ENCODE results near the gene FOXP1.

The FOXP1 gene

DNA sequence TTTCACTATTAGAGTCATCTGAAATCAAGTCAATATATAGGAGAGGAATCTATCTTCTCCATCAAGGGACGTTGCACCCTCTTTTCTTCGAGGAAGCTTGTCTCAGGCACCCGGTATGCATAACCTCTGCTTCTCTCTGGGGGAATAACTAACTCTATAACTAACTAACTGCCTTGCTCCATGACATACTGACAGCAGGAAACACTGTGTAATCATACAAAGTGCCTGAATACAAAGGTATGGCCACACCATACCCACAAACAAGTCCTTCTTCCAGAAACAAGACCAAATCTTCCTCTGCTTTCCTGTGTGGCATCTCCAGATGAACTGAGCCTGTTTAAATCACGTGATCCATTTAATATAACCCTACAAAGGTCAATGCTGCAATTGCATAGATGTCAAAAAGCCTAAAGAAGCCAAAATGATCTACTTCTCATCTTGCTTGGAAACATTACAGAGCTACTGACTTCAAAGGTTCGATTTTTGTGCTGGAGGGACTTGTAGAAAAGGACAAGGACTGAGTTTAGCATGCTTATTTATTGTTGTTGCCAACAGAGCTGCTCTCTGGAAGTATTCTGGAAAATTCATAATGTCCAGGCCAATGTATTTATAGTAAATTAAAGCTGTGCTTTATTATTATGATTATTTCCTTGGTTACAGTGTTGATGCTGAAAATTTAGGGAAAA is 380.5 kb downstream of the FOXP1 start:
- no peak overlapping the region for H2AFZ ChIP-seq (ENCODE audit: low read length, unreplicated experiment)
- no peaks in the 10 kb centered on the region for H3K36me3 ChIP-seq (ENCODE audit: insufficient read depth, low read length)
- H3K4me3 ChIP-seq (ENCODE audit: low read depth, low read length): no peak overlapping the region
- no peaks in the 10 kb centered on the region for H3K4me1 ChIP-seq (ENCODE audit: control insufficient read depth, insufficient read depth, low read length, unreplicated experiment)
- no peak overlapping the region for H3K27ac ChIP-seq (ENCODE audit: low read depth, low read length)
- H3K79me2 ChIP-seq (ENCODE audit: control insufficient read depth, insufficient read depth, low read length, unreplicated experiment): no peaks in the 10 kb centered on the region
- H3K27me3 ChIP-seq (ENCODE audit: insufficient read depth, low read length): no peaks in the 10 kb centered on the region

DNA sequence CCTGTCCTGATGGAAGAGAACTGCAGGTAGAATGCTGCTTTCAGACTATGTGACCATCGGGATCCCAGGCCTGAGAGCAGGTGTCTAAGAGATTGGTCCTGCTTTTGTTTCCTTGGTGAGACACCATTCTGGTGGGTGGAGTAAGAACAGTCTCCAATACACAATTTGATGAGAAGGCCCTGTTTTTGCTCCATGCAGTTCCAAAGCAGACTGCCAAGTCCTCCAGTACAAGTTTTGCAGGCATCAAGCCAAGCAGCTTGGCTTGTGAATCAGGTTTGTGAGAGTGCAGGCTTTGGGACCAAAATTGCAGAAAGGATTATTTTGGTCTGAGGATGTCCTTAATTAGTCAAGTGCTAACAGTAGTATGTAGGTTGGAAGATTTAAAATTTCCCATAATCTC is 381.6 kb downstream of the FOXP1 start:
- no peak overlapping the region for H3K27ac ChIP-seq (ENCODE audit: low read depth, low read length)
- H3K79me2 ChIP-seq (ENCODE audit: control insufficient read depth, insufficient read depth, low read length, unreplicated experiment): no peaks in the 10 kb centered on the region
- H3K4me3 ChIP-seq (ENCODE audit: low read depth, low read length): no peak overlapping the region
- no peak overlapping the region for H2AFZ ChIP-seq (ENCODE audit: low read length, unreplicated experiment)
- no peaks in the 10 kb centered on the region for H3K4me1 ChIP-seq (ENCODE audit: control insufficient read depth, insufficient read depth, low read length, unreplicated experiment)
- H3K27me3 ChIP-seq (ENCODE audit: insufficient read depth, low read length): no peaks in the 10 kb centered on the region
- H3K36me3 ChIP-seq (ENCODE audit: insufficient read depth, low read length): peaks cover 4% of the 10 kb centered on the region; the same call in 1 of the 2 replicates

DNA sequence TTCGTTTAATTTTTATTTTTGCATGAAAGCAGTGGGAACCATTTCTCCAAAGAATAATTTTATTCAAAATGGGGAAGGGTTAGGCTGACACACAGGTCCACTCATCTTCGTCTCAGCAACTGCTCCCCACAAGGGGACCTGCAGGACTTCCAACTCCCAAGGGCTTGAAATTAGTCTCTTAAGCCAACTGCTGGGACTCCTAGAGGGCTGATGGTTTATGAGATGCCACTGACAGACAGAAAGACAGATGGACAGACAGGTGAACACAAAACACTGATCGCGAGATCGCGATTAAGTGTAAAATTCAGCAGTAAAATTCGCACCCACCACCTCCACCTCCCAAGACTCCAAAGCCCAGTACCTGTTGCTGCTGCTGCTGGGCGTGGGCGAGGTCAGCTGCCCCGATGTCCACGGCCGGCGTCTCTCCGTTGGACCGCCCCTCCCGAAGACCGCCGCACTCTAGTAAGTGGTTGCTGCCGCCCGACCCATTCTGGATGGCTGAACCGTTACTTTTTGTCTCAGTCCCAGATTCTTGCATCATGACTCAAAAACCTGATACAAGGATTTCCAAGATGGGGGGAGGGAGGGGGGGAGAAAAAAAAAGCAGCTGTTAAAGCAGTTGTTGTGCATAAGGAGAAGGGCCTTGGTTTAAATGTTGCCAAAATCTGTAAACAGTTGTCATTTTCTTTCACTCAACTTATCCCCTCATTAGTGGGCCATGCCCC is 385.5 kb downstream of the FOXP1 start:
- peaks cover 3% of the 10 kb centered on the region for H3K4me1 ChIP-seq (ENCODE audit: control insufficient read depth, insufficient read depth, low read length, unreplicated experiment)
- no peak overlapping the region for H3K4me3 ChIP-seq (ENCODE audit: low read depth, low read length)
- no peak overlapping the region for H2AFZ ChIP-seq (ENCODE audit: low read length, unreplicated experiment)
- no peak overlapping the region for H3K27ac ChIP-seq (ENCODE audit: low read depth, low read length)
- H3K79me2 ChIP-seq (ENCODE audit: control insufficient read depth, insufficient read depth, low read length, unreplicated experiment): no peaks in the 10 kb centered on the region
- peaks cover 5% of the 10 kb centered on the region; the same call in 1 of the 2 replicates for H3K36me3 ChIP-seq (ENCODE audit: insufficient read depth, low read length)
- no peaks in the 10 kb centered on the region for H3K27me3 ChIP-seq (ENCODE audit: insufficient read depth, low read length)

DNA sequence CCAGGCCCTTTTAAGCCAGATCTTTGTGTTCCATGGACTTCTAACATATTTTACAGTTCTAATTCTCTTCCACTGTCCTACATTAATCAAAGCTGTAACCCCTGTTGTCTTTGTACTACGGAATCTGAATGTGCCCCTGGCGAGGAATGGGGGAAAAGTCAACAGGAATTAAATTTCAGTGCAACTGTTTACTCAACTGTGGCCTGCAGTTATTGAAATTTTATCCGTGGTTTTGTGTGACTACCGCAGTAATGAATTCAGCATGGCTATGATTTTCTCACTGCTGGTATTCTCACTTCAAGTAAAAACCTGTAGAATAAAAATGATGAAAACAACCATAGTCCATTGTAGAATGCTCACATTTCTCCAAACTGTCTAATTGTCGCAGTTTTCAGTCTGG is 388.0 kb downstream of the FOXP1 start:
- H3K79me2 ChIP-seq (ENCODE audit: control insufficient read depth, insufficient read depth, low read length, unreplicated experiment): no peaks in the 10 kb centered on the region
- peaks cover 5% of the 10 kb centered on the region; the same call in 1 of the 2 replicates for H3K36me3 ChIP-seq (ENCODE audit: insufficient read depth, low read length)
- H3K4me3 ChIP-seq (ENCODE audit: low read depth, low read length): no peak overlapping the region
- H3K27ac ChIP-seq (ENCODE audit: low read depth, low read length): no peak overlapping the region
- no peaks in the 10 kb centered on the region for H3K27me3 ChIP-seq (ENCODE audit: insufficient read depth, low read length)
- H3K4me1 ChIP-seq (ENCODE audit: control insufficient read depth, insufficient read depth, low read length, unreplicated experiment): peaks cover 3% of the 10 kb centered on the region
- no peak overlapping the region for H2AFZ ChIP-seq (ENCODE audit: low read length, unreplicated experiment)

DNA sequence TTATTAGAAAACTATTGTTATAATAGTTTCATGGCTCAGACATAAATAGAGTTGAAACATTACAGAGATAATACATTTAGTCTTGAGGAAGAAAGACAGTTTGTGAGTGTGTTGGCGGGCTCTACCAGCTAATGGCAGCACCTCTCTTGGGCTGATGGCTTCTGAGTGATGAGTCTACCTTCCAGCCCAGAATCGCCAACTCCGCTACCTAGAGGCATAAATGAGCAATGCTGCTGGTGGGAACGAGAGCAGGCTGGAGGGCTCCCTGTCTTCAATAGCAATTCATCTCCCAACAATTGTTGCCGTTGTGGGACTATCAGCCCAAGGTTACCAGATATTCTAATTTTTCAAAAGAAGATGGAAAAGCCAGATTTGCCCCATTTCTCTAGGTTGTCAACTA is 388.7 kb downstream of the FOXP1 start:
- Histone ChIP-seq H3K27ac (ENCODE audit: low read depth, low read length) (no peak overlapping the region), H3K4me3 (ENCODE audit: low read depth, low read length) (no peak overlapping the region), H2AFZ (ENCODE audit: low read length, unreplicated experiment) (no peak overlapping the region), H3K79me2 (ENCODE audit: control insufficient read depth, insufficient read depth, low read length, unreplicated experiment) (no peaks in the 10 kb centered on the region), H3K36me3 (ENCODE audit: insufficient read depth, low read length) (peaks cover 5% of the 10 kb centered on the region; the same call in 1 of the 2 replicates), H3K27me3 (ENCODE audit: insufficient read depth, low read length) (no peaks in the 10 kb centered on the region), H3K4me1 (ENCODE audit: control insufficient read depth, insufficient read depth, low read length, unreplicated experiment) (peaks cover 3% of the 10 kb centered on the region)

DNA sequence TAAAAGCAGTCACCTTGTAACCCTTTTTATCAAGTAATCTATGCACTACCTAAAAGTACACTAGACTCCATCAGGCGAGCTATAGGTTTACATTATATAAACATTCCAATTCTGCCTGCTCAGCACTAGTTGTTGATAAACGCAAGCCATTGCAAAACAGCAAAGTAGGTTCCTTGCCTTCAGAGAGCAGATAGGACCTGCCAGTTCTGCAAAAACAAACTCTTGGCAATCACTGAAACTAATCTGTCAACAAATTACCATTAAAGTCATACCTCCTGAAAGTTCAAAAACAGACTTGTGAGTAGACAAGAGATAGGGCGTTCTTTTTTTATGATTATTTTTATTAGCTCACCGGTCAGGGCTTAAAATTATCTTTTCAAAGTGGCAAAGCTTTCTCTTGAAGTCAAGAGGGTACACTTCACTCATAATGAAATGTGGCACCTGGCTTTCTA is 392.5 kb downstream of the FOXP1 start:
- Histone ChIP-seq H2AFZ (ENCODE audit: low read length, unreplicated experiment) (no peak overlapping the region), H3K4me3 (ENCODE audit: low read depth, low read length) (no peak overlapping the region), H3K27me3 (ENCODE audit: insufficient read depth, low read length) (no peaks in the 10 kb centered on the region), H3K4me1 (ENCODE audit: control insufficient read depth, insufficient read depth, low read length, unreplicated experiment) (peaks cover 9% of the 10 kb centered on the region), H3K27ac (ENCODE audit: low read depth, low read length) (no peak overlapping the region), H3K36me3 (ENCODE audit: insufficient read depth, low read length) (no peaks in the 10 kb centered on the region), H3K79me2 (ENCODE audit: control insufficient read depth, insufficient read depth, low read length, unreplicated experiment) (no peaks in the 10 kb centered on the region)

DNA sequence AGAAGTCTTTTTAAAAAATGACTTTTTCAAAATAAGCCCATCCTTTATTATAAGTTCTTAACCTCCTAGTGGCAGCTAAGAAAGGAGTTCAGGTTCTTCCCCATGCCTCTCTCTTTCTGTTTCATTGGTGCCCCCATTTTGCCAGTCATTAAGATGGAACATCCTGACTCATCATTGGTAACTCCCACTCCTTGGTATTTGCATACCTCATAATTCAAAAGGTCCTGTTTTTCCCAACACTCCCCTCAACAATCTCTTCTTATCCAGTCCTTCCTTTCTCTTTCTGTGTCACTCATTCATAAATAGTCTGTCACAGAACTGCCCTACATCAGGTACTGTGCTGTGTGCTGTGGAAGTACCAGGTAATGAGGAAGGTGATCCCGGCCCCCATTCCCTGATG is 394.0 kb downstream of the FOXP1 start:
- Histone ChIP-seq H3K27ac (ENCODE audit: low read depth, low read length) (no peak overlapping the region), H3K4me3 (ENCODE audit: low read depth, low read length) (no peak overlapping the region), H2AFZ (ENCODE audit: low read length, unreplicated experiment) (no peak overlapping the region), H3K79me2 (ENCODE audit: control insufficient read depth, insufficient read depth, low read length, unreplicated experiment) (no peaks in the 10 kb centered on the region), H3K27me3 (ENCODE audit: insufficient read depth, low read length) (no peaks in the 10 kb centered on the region), H3K4me1 (ENCODE audit: control insufficient read depth, insufficient read depth, low read length, unreplicated experiment) (peaks cover 13% of the 10 kb centered on the region), H3K36me3 (ENCODE audit: insufficient read depth, low read length) (no peaks in the 10 kb centered on the region)

DNA sequence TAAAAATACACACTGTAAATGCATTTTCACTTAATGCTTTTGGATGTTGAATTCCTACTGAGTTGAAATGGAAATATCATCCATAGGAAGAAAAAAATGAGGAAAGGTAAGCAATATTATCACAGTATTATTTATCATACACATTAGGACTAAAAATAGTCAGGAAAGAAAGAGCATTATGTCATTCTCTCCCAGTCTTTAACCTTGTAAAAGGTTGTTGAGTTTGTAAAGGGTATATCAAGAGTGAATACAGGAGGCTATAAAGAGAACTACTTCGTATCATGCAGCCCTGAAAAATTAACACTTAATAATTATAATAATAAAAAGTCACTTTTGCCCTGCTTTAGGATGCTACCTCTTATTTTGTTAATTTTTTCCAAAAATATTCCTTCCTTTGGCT is 395.8 kb downstream of the FOXP1 start:
- no peaks in the 10 kb centered on the region for H3K36me3 ChIP-seq (ENCODE audit: insufficient read depth, low read length)
- H3K27ac ChIP-seq (ENCODE audit: low read depth, low read length): no peak overlapping the region
- H2AFZ ChIP-seq (ENCODE audit: low read length, unreplicated experiment): no peak overlapping the region
- peaks cover 11% of the 10 kb centered on the region for H3K4me1 ChIP-seq (ENCODE audit: control insufficient read depth, insufficient read depth, low read length, unreplicated experiment)
- H3K79me2 ChIP-seq (ENCODE audit: control insufficient read depth, insufficient read depth, low read length, unreplicated experiment): no peaks in the 10 kb centered on the region
- no peak overlapping the region for H3K4me3 ChIP-seq (ENCODE audit: low read depth, low read length)
- no peaks in the 10 kb centered on the region for H3K27me3 ChIP-seq (ENCODE audit: insufficient read depth, low read length)

DNA sequence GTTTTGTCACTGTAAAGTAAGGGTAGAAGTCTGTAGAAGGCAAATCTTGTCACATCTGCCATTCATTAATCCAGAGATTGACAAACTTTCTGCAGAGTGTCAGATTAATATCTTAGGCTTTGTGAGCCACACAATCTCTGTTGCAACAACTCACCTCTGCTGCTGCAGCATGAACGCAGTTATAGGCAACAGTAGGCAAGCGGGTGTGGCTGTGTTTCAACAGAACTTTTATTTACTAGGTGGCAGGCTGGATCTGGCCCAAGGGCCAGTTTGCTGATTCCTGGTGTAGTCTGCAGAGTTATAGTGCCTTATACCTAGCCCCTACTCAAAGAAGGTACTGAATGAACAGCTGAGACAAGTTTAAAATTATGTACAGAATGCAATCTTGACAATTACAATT is 396.7 kb downstream of the FOXP1 start:
- Histone ChIP-seq H3K27ac (ENCODE audit: low read depth, low read length) (no peak overlapping the region), H2AFZ (ENCODE audit: low read length, unreplicated experiment) (no peak overlapping the region), H3K4me3 (ENCODE audit: low read depth, low read length) (no peak overlapping the region), H3K36me3 (ENCODE audit: insufficient read depth, low read length) (no peaks in the 10 kb centered on the region), H3K4me1 (ENCODE audit: control insufficient read depth, insufficient read depth, low read length, unreplicated experiment) (peaks cover 11% of the 10 kb centered on the region), H3K27me3 (ENCODE audit: insufficient read depth, low read length) (no peaks in the 10 kb centered on the region), H3K79me2 (ENCODE audit: control insufficient read depth, insufficient read depth, low read length, unreplicated experiment) (no peaks in the 10 kb centered on the region)

DNA sequence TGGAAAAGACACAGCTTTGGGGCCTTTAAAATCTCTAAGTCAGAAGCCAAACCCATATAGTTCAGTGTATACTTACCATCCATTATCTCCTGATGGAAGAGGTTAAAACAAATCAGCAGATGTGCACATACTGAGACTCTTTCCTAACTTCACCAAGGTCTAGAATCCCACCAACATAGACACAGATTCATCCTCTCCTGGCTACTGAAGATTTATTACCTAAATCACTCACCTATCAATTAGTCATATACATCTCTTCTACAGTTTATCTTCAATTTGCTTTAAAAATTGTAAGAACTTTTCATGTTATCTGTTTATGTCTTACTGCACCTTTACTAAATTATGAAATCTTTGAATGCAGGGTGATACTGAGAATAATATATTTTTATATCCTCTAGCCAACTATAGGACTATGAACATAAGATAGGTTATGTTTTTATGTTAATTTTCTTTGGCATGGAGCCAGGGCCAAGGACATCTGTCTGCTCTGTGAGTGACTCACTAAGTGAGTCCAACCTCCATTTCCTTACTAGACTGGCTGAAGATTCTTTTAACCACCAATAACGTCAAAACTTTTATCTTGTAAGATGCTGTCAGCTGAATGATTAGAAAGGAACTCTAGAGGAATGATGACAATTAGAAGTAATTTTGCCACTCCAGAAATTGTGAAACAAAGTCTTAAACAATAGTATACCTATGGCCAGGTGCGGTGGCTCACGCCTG is 397.6 kb downstream of the FOXP1 start:
- H3K27ac ChIP-seq (ENCODE audit: low read depth, low read length): no peak overlapping the region
- H3K36me3 ChIP-seq (ENCODE audit: insufficient read depth, low read length): no peaks in the 10 kb centered on the region
- peaks cover 11% of the 10 kb centered on the region for H3K4me1 ChIP-seq (ENCODE audit: control insufficient read depth, insufficient read depth, low read length, unreplicated experiment)
- H3K4me3 ChIP-seq (ENCODE audit: low read depth, low read length): no peak overlapping the region
- no peaks in the 10 kb centered on the region for H3K27me3 ChIP-seq (ENCODE audit: insufficient read depth, low read length)
- H3K79me2 ChIP-seq (ENCODE audit: control insufficient read depth, insufficient read depth, low read length, unreplicated experiment): no peaks in the 10 kb centered on the region
- H2AFZ ChIP-seq (ENCODE audit: low read length, unreplicated experiment): no peak overlapping the region
